ENCODE data around the gene TBP. TPM values are rescaled to one million over a fixed set of nuclear protein-coding genes. Genes with fewer than 3 reads are reported as not detected.
"Not testable (repeated sequence)": the region's sequence is repeated elsewhere in the genome, so short reads cannot be mapped to it uniquely, and the experiment has no call there.

TBP gene
- total RNA-seq, 1 donor from 2014 or later = 19.3 TPM

- Histone ChIP-seq H3K9me3 (ENCODE audit: insufficient read depth, low read depth, low read length) (peaks cover 16% of the 10 kb centered on the region), H3K27me3 (ENCODE audit: insufficient read depth, low read length) (no peaks in the 10 kb centered on the region), H3K9ac (ENCODE audit: low read length) (no peak overlapping the region), H3K4me1 (ENCODE audit: insufficient read depth, low read length) (no peaks in the 10 kb centered on the region), H2AFZ (ENCODE audit: low read depth, low read length) (no peak overlapping the region), H3K4me2 (ENCODE audit: low read length) (no peak overlapping the region), H3K27ac (ENCODE audit: low read depth, low read length) (no peak overlapping the region), H3K4me3 (ENCODE audit: insufficient read depth, low read depth, low read length) (no peak overlapping the region), H4K20me1 (ENCODE audit: insufficient read depth, low read length) (no peaks in the 10 kb centered on the region), H3K79me2 (ENCODE audit: insufficient read depth, low read length) (no peaks in the 10 kb centered on the region), H3K36me3 (ENCODE audit: insufficient read depth, low read length) (no peaks in the 10 kb centered on the region)
- TF ChIP-seq EZH2 (IDR thresholded peaks at IDR 0.05; ENCODE audit: insufficient read depth, low read length) (no peak), CTCF (IDR thresholded peaks at IDR 0.05; ENCODE audit: insufficient read depth, low read depth, low read length) (no peak)
- FAIRE-seq (no peak), DNase-seq (ENCODE audit: low read depth) (no peak)
- Mint-ChIP-seq H3K27me3 (ENCODE audit: low read depth, unreplicated experiment) (peaks cover 57% of the 10 kb centered on the region), H3K36me3 (ENCODE audit: low read depth, unreplicated experiment) (peaks cover 4% of the 10 kb centered on the region), H3K9me3 (ENCODE audit: unreplicated experiment) (peaks cover 30% of the 10 kb centered on the region), H3K4me3 (ENCODE audit: unreplicated experiment) (no peak overlapping the region), H3K27ac (ENCODE audit: unreplicated experiment) (no peak overlapping the region), H3K4me1 (ENCODE audit: low read depth, unreplicated experiment) (no peaks in the 10 kb centered on the region)
Measured at GRCh38 chr6:170505306-170505705, 48.9 kb upstream of the TBP start.

GRCh38 chr6:170506446-170506845, 47.7 kb upstream of the TBP start:
- no peak for FAIRE-seq
- no peak overlapping the region for H3K4me3 ChIP-seq (ENCODE audit: insufficient read depth, low read depth, low read length)
- H4K20me1 ChIP-seq (ENCODE audit: insufficient read depth, low read length) = no peaks in the 10 kb centered on the region
- TF ChIP-seq CTCF (IDR thresholded peaks at IDR 0.05; ENCODE audit: insufficient read depth, low read depth, low read length) = no peak
- TF ChIP-seq EZH2 (IDR thresholded peaks at IDR 0.05; ENCODE audit: insufficient read depth, low read length) = no peak
- Mint-ChIP-seq H3K36me3 (ENCODE audit: low read depth, unreplicated experiment) (peaks cover 2% of the 10 kb centered on the region), H3K4me1 (ENCODE audit: low read depth, unreplicated experiment) (no peaks in the 10 kb centered on the region), H3K27ac (ENCODE audit: unreplicated experiment) (no peak overlapping the region), H3K9me3 (ENCODE audit: unreplicated experiment) (peaks cover 20% of the 10 kb centered on the region), H3K27me3 (ENCODE audit: low read depth, unreplicated experiment) (peaks cover 52% of the 10 kb centered on the region), H3K4me3 (ENCODE audit: unreplicated experiment) (no peak overlapping the region)
- H3K9me3 ChIP-seq (ENCODE audit: insufficient read depth, low read depth, low read length) = peaks cover 12% of the 10 kb centered on the region
- no peaks in the 10 kb centered on the region for H3K36me3 ChIP-seq (ENCODE audit: insufficient read depth, low read length)
- no peaks in the 10 kb centered on the region for H3K79me2 ChIP-seq (ENCODE audit: insufficient read depth, low read length)
- H2AFZ ChIP-seq (ENCODE audit: low read depth, low read length) = no peak overlapping the region
- no peak overlapping the region for H3K9ac ChIP-seq (ENCODE audit: low read length)
- no peak overlapping the region for H3K4me2 ChIP-seq (ENCODE audit: low read length)
- H3K4me1 ChIP-seq (ENCODE audit: insufficient read depth, low read length) = no peaks in the 10 kb centered on the region
- no peaks in the 10 kb centered on the region for H3K27me3 ChIP-seq (ENCODE audit: insufficient read depth, low read length)
- H3K27ac ChIP-seq (ENCODE audit: low read depth, low read length) = no peak overlapping the region
- no peak for DNase-seq (ENCODE audit: low read depth)

GRCh38 chr6:170507728-170508127, 46.4 kb upstream of the TBP start:
- FAIRE-seq; H3K4me1 ChIP-seq (ENCODE audit: insufficient read depth, low read length); H3K4me3 Mint-ChIP-seq (ENCODE audit: unreplicated experiment); H3K4me2 ChIP-seq (ENCODE audit: low read length); H3K36me3 ChIP-seq (ENCODE audit: insufficient read depth, low read length); H3K79me2 ChIP-seq (ENCODE audit: insufficient read depth, low read length); DNase-seq (ENCODE audit: low read depth); H3K4me1 Mint-ChIP-seq (ENCODE audit: low read depth, unreplicated experiment); H4K20me1 ChIP-seq (ENCODE audit: insufficient read depth, low read length); H3K27me3 ChIP-seq (ENCODE audit: insufficient read depth, low read length); H2AFZ ChIP-seq (ENCODE audit: low read depth, low read length); H3K36me3 Mint-ChIP-seq (ENCODE audit: low read depth, unreplicated experiment); H3K27ac Mint-ChIP-seq (ENCODE audit: unreplicated experiment); H3K27ac ChIP-seq (ENCODE audit: low read depth, low read length); H3K9ac ChIP-seq (ENCODE audit: low read length); H3K4me3 ChIP-seq (ENCODE audit: insufficient read depth, low read depth, low read length); H3K9me3 ChIP-seq (ENCODE audit: insufficient read depth, low read depth, low read length): not testable (repeated sequence)
- peaks cover 47% of the 10 kb centered on the region for H3K27me3 Mint-ChIP-seq (ENCODE audit: low read depth, unreplicated experiment)
- H3K9me3 Mint-ChIP-seq (ENCODE audit: unreplicated experiment) = peaks cover 12% of the 10 kb centered on the region

GRCh38 chr6:170508275-170508674, 45.9 kb upstream of the TBP start:
- H3K9ac ChIP-seq (ENCODE audit: low read length); H3K4me1 Mint-ChIP-seq (ENCODE audit: low read depth, unreplicated experiment); H4K20me1 ChIP-seq (ENCODE audit: insufficient read depth, low read length); H3K9me3 Mint-ChIP-seq (ENCODE audit: unreplicated experiment); H2AFZ ChIP-seq (ENCODE audit: low read depth, low read length); H3K27ac ChIP-seq (ENCODE audit: low read depth, low read length); H3K79me2 ChIP-seq (ENCODE audit: insufficient read depth, low read length); H3K36me3 ChIP-seq (ENCODE audit: insufficient read depth, low read length); H3K27me3 ChIP-seq (ENCODE audit: insufficient read depth, low read length); H3K4me3 Mint-ChIP-seq (ENCODE audit: unreplicated experiment); DNase-seq (ENCODE audit: low read depth); FAIRE-seq; H3K9me3 ChIP-seq (ENCODE audit: insufficient read depth, low read depth, low read length); H3K36me3 Mint-ChIP-seq (ENCODE audit: low read depth, unreplicated experiment); H3K27ac Mint-ChIP-seq (ENCODE audit: unreplicated experiment); H3K4me2 ChIP-seq (ENCODE audit: low read length); H3K4me3 ChIP-seq (ENCODE audit: insufficient read depth, low read depth, low read length); H3K4me1 ChIP-seq (ENCODE audit: insufficient read depth, low read length): not testable (repeated sequence)
- peaks cover 44% of the 10 kb centered on the region for H3K27me3 Mint-ChIP-seq (ENCODE audit: low read depth, unreplicated experiment)

Data from astrocyte (in vitro differentiated cells and primary cell).